Heart right ventricle (tissue), 16 donors: ENCODE data around the gene DLD. TPM values are rescaled to one million over a fixed set of nuclear protein-coding genes. Genes with fewer than 3 reads are reported as not detected.

Experiments used
- ATAC-seq, 8 donors: fragments of 200-7000 bp; cut with Tn5 transposase; one replicate each; pipeline ENCODE4 v1.9.1; 2020; ENCODE audit warnings: mild to moderate bottlenecking in 8 of 8, moderate library complexity in 8 of 8, moderate number of reproducible peaks in 1 of 8
- DNase-seq, 2 donors: peaks; one replicate each; pipeline ENCODE4 v3.0.0-alpha.2; 2020
- H3K27ac ChIP-seq, 10 donors: fragments of 200-600 bp; sonication (generic) in 2 of 10; one replicate each; pipeline versions ENCODE4 v1.5.0 to v1.8.0; 2020 to 2022; ENCODE audit warnings: mild to moderate bottlenecking in 3 of 10
- H3K27me3 ChIP-seq, 7 donors: fragments of 200-600 bp; one replicate each; pipeline ENCODE4 v1.8.0; 2021 to 2022; ENCODE audit warnings: mild to moderate bottlenecking in 2 of 7
- H3K36me3 ChIP-seq, 9 donors: fragments of 200-600 bp; sonication (generic) in 1 of 9; one replicate each; pipeline versions ENCODE4 v1.5.0 to v1.8.0; 2020 to 2022; ENCODE audit warnings: mild to moderate bottlenecking in 2 of 9
- H3K4me1 ChIP-seq, 9 donors: fragments of 200-600 bp; sonication (generic) in 1 of 9; one replicate each; pipeline versions ENCODE4 v1.5.0 to v1.8.0; 2020 to 2022; ENCODE audit warnings: mild to moderate bottlenecking in 4 of 9
- H3K4me3 ChIP-seq, 10 donors: fragments of 200-600 bp; sonication (generic) in 2 of 10; one replicate each; pipeline versions ENCODE4 v1.5.0 to v1.8.0; 2020 to 2022; ENCODE audit warnings: mild to moderate bottlenecking in 7 of 10, moderate library complexity in 2 of 10
- H3K9me3 ChIP-seq, 11 donors: fragments of 200-600 bp in 10 of 11; sonication (generic) in 2 of 11; one replicate each; pipeline versions ENCODE4 v1.5.0 to v1.8.0; 2013 to 2022; ENCODE audit warnings: mild to moderate bottlenecking in 2 of 11, control low read depth in 1 of 11, moderate library complexity in 1 of 11
- CTCF ChIP-seq, 9 donors: fragments of 200-600 bp; sonication (generic) in 2 of 9; IDR thresholded peaks; one replicate each; pipeline versions ENCODE4 v1.5.0 to v1.8.0; 2021 to 2022; ENCODE audit warnings: antibody characterized with exemption in 9 of 9, mild to moderate bottlenecking in 5 of 9, moderate library complexity in 1 of 9
- WGBS, 2 donors: extraction: QIAGEN DNeasy Blood & Tissue Kit; methylation state at CpG; one replicate each; pipeline ENCODE4 v1.1.7; 2013; ENCODE audit warnings: inconsistent platforms in 1 of 2; 5-methylcytosine and 5-hydroxymethylcytosine counted together
- intact Hi-C, 10 donors: fragments of 100-400 bp; cut with DNase I; formaldehyde crosslinking; loops; one replicate each; pipeline versions ENCODE4 v1.11.1 to v1.14.2; 2022
- polyA plus RNA-seq, 2 donors: library from polyadenylated mRNA; stranded (reverse); fragments of 200-250 nt; gene quantifications; one replicate each; pipeline ENCODE4 v1.2.3, GENCODE V29; 2013
- total RNA-seq, 10 donors: library from RNA; stranded (reverse); fragmentation: NEBNext Ultra II Directional in 3 of 10; extraction: Animal tissue kit (Norgen Biotek cat#: 25700) in 3 of 10; gene quantifications; one replicate each; pipeline versions ENCODE4 v1.2.1 to v1.2.4, GENCODE V29; 2021 to 2023
- donor health status: Arrhythmogenic right ventricular cardiomyopathy.
- donor health status: ischemic (EF 13 %, LVEDD 7.1; RV severe dilation, severe dysfunction).
- donor health status: healthy with polysubstance abuse.
- donor health status: DM: no; HTN: yes; CAD: no.
- donor health status: DM: no; HTN: no; CAD: no.
- donor health status: ischemic (EF 25% LVEDD 6.9; RV normal size, moderate dysfunction).
- donor health status: ischemic (EF 25% LVEDD 5.7; RV mildly dilated, moderate dysfunction).
- donor health status: healthy.
- donor health status: DM: yes; HTN: yes; CAD: no.
- donor health status: Ischemic cardiomyopathy.
- donor health status: ischemic (EF 35%, LVEDD 5.7; RV mildly dilated, moderate dysfunction).
- donor health status: nonischemic (EF 11% LVEDD 7.7; RV severe dilation, severe dysfunction).
- donor health status: DM: yes; HTN: yes; CAD: no.
- donor health status: PGD.
- donor health status: ischemic (EF 29% LVEDD 5.4; RV normal size, mild dysfunction).
- donor health status: nonischemic (EF 23%, LVEDD 6.1; RV moderate dilation, normal function).

Gene DLD
- total and polyA plus RNA-seq, 12 donors: 41.6 to 402 (median 341) TPM

- WGBS, 2 donors: 74 to 99% methylated on average over 2 of the region's 2 CpGs
- Histone ChIP-seq H3K27ac (no peak overlapping the region), H3K4me3 (no peak overlapping the region), H3K27me3 (no peaks in the 10 kb centered on the region), H3K36me3 (peaks cover 0 to 95% (median 44%) of the 10 kb centered on the region in 9 donors), H3K4me1 (peaks cover 0 to 36% (median 12%) of the 10 kb centered on the region in 9 donors), H3K9me3 (no peaks in the 10 kb centered on the region)
- intact Hi-C loops: loop anchor here in 1 of 10 donors (5.0 to 10.0 kb wide), 2 partner anchors 233 to 585 kb away; no protein-coding TSS in a partner anchor
- DNase-seq: no peak
- ATAC-seq: no peak
- no peak for TF ChIP-seq CTCF (IDR thresholded peaks at IDR 0.05)
These were observed 21.0 kb downstream of the DLD start for GRCh38 chr7:107911981-107912380.

GRCh38 chr7:107913851-107914250 is 22.9 kb downstream of the DLD start:
- no peaks in the 10 kb centered on the region for H3K9me3 ChIP-seq
- TF ChIP-seq CTCF (IDR thresholded peaks at IDR 0.05): no peak
- no peak for DNase-seq
- intact Hi-C loops: loop anchor here in 1 of 10 donors (5.0 to 10.0 kb wide), 2 partner anchors 231 to 583 kb away; no protein-coding TSS in a partner anchor
- H3K4me1 ChIP-seq: peaks cover 0 to 23% (median 3%) of the 10 kb centered on the region in 9 donors
- no peak overlapping the region for H3K4me3 ChIP-seq
- ATAC-seq: no peak
- no peaks in the 10 kb centered on the region for H3K27me3 ChIP-seq
- WGBS, 2 donors: 97% methylated on average over 2 of the region's 2 CpGs
- peaks cover 0 to 95% (median 51%) of the 10 kb centered on the region in 9 donors for H3K36me3 ChIP-seq
- no peak overlapping the region for H3K27ac ChIP-seq

- 32 to 36% methylated on average over 1 of the region's 1 CpG for WGBS, 2 donors
- peaks cover 0 to 23% (median 3%) of the 10 kb centered on the region in 9 donors for H3K4me1 ChIP-seq
- H3K27me3 ChIP-seq: no peaks in the 10 kb centered on the region
- DNase-seq (no peak), ATAC-seq (peak in 1 of 8 donors; percentile 48)
- no peaks in the 10 kb centered on the region for H3K9me3 ChIP-seq
- H3K36me3 ChIP-seq: peaks cover 0 to 95% (median 50%) of the 10 kb centered on the region in 9 donors
- TF ChIP-seq CTCF (IDR thresholded peaks at IDR 0.05): no peak
- intact Hi-C loops: loop anchor here in 1 of 10 donors (5.0 to 10.0 kb wide), 2 partner anchors 230 to 582 kb away; no protein-coding TSS in a partner anchor
- no peak overlapping the region for H3K4me3 ChIP-seq
- no peak overlapping the region for H3K27ac ChIP-seq
These were observed 23.8 kb downstream of the DLD start for GRCh38 chr7:107914831-107915230.

GRCh38 chr7:107915541-107915940 is 24.6 kb downstream of the DLD start:
- no peak for DNase-seq
- peaks cover 0 to 29% (median 7%) of the 10 kb centered on the region in 9 donors for H3K4me1 ChIP-seq
- H3K27me3 ChIP-seq: no peaks in the 10 kb centered on the region
- TF ChIP-seq CTCF (IDR thresholded peaks at IDR 0.05): no peak
- H3K4me3 ChIP-seq: no peak overlapping the region
- no peaks in the 10 kb centered on the region for H3K9me3 ChIP-seq
- no peak overlapping the region for H3K27ac ChIP-seq
- peaks cover 0 to 95% (median 45%) of the 10 kb centered on the region in 9 donors for H3K36me3 ChIP-seq
- WGBS, 2 donors: 98 to 99% methylated on average over 2 of the region's 2 CpGs
- ATAC-seq: no peak
- intact Hi-C loops: loop anchor here in 1 of 10 donors (10.0 kb wide), 1 partner anchor 229 kb away; no protein-coding TSS in a partner anchor
